ENCODE results near the gene CCDC81. TPM values are rescaled to one million over a fixed set of nuclear protein-coding genes. Genes with fewer than 3 reads are reported as not detected.

Gene CCDC81
- 0.21 to 0.45 TPM (median 0.25 TPM) in 5 replicates for total RNA-seq (2022; extraction: Qiagen RNA extraction)

GRCh38 chr11:86374586-86374985 is at the start of gene CCDC81:
TSS of gene CCDC81 (plus strand) at chr11:86374887. CDS start at chr11:86375164, 277 bp downstream.

Other genes with a start within 250 kb of the CCDC81 start
- gene EED, start 130.1 kb upstream of the CCDC81 start, total RNA-seq (2022; extraction: Qiagen RNA extraction), result 22.6 to 26.5 TPM (median 24.4 TPM) in 5 replicates
- gene HIKESHI, start 72.6 kb upstream of the CCDC81 start, total RNA-seq (2022; extraction: Qiagen RNA extraction), result 30.3 to 39.4 TPM (median 36.8 TPM) in 5 replicates